Putamen (tissue), 1 donor: ENCODE data around the gene DHFR2.
"Not testable (repeated sequence)": the region's sequence is repeated elsewhere in the genome, so short reads cannot be mapped to it uniquely, and the experiment has no call there.

Experiments
- DNase-seq: peaks from one replicate; pipeline ENCODE4 v3.0.0-alpha.2; 2016; ENCODE audit warnings: low spot score

The DHFR2 gene

GRCh38 chr3:94065122-94065521 is 2.4 kb upstream of the DHFR2 start:
- DNase-seq, result no peak

GRCh38 chr3:94064243-94064860 is 1.6 kb upstream of the DHFR2 start:
- DNase-seq, result no peak

DNA sequence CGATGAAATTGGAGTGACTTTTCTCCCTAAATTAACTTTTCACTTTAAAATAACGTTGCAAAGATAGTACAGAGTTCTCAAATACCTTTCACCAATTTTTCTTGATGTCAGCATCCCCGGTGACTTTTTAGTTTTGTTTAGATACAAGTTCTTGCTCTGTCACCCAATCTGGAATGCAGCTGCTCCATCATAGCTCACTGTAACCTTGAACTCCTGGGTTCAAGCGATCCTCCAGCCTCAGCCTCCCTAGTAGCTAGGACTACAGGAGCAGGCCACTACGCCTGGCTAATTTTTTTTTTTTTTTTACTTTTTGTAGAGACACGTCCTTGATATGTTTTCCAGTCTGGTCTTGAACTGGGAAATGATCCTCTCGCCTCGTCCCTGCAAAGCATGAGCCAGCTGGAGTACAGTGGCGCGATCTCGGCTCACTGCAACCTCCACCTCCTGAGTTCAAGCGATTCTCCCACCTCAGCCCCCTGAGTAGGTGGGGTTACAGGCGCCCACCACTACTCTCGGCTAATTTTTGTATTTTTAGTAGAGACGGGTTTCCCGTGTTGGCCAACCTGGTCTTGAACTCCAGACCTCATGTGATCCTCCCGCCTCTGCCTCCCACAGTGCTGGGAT is 892 bp upstream of the DHFR2 start:
- no peak for DNase-seq

DNA sequence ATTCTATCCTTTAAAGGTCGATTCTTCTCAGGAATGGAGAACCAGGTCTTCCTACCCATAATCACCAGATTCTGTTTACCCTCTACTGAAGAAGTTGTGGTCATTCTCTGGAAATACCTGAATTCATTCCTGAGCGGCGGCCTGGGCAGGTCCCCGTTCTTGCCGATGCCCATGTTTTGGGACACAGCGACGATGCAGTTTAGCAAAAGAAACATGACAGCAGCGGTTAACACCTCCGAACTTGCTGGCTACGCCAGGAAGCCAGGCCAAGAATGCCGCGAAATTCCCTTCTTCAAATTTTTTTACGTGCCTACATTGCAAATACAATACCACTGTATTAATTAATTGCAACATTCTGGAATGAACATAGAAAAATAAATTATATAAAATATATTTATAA is 1.4 kb downstream of the DHFR2 start:
- DNase-seq, result no peak

- DNase-seq, result no peak
Observed at GRCh38 chr3:94050546-94050945, 12.2 kb downstream of the DHFR2 start.

DNA sequence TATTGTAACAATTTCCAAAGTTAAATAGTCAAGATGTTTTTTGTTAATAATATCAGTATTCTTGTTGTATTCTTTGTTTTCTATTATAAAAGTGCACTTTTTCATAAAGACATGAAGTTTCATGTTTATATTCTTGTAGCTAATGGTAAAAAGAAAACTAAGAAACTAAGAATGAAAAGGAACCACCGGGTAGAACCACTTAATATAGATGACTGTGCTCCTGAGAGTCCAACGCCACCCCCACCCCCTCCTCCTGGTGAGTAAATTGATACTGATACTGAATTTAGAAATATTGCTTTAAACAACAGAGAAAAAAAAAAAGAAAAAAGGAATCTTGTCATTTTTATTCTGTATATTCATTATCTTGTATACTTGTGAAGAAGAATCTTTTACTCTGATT is 13.4 kb downstream of the DHFR2 start:
- DNase-seq, result no peak

DNA sequence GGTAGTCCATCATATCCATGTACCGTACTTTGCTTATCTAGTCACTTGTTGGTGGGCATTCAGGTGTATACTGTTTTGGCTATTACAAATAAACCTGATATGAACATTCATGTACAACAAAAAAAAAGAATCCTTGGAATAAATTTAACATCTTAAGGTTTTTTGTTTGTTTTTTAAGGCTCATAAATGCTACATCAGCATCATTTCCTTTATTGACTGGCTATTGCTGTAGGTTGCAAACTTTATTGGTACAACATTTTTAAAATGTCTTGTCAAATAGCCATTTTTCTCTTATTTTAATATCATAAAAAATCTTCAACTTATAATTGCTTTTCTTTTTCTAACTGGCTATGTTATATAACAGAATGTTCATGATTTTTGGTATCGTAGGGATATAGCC is 16.2 kb downstream of the DHFR2 start:
- no peak for DNase-seq

GRCh38 chr3:94044100-94044936 is 18.4 kb downstream of the DHFR2 start:
- not testable (repeated sequence) for DNase-seq

- DNase-seq, result no peak
Observed at GRCh38 chr3:94043285-94043684, 19.4 kb downstream of the DHFR2 start.

DNA sequence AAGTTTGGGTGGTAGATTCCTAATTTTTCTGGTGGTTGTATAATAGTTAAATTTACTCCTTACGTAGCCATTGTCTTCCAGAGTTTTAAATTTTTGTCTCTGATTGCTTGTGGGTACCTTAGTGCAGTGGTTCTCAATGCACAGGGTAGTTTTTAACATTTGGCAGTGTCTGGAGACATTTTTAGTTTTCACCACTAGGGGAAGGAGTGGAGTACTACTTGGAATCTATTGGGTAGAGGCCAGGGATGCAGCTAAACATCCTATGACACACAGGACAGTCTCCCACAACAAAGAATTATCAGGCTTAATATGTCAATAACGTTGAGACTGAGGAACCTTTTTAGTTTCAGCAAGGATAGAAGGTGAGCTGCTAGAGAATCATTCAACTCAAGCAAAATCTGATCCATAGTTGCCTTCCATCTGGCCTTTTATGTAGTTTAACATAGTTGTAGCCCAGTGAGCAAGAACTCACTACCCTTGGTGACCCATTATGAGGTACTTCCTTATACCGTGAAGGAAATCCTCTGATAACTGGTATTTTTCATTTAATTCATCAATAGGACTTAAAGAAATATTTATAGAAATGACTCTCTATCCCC is 25.7 kb downstream of the DHFR2 start:
- peak; percentile 21 for DNase-seq

GRCh38 chr3:94028093-94028837 is 34.5 kb downstream of the DHFR2 start, which contains the start of gene STX19:
TSS of gene STX19 (minus strand) at chr3:94028597. CDS start at chr3:94015269, 13,328 bp downstream.
- no peak for DNase-seq

- no peak for DNase-seq
Observed at GRCh38 chr3:94026623-94027022, 36.1 kb downstream of the DHFR2 start.

GRCh38 chr3:94024385-94024784 is 38.3 kb downstream of the DHFR2 start:
- no peak for DNase-seq

- DNase-seq, result no peak
Observed at GRCh38 chr3:94020293-94020692, 42.4 kb downstream of the DHFR2 start.

DNA sequence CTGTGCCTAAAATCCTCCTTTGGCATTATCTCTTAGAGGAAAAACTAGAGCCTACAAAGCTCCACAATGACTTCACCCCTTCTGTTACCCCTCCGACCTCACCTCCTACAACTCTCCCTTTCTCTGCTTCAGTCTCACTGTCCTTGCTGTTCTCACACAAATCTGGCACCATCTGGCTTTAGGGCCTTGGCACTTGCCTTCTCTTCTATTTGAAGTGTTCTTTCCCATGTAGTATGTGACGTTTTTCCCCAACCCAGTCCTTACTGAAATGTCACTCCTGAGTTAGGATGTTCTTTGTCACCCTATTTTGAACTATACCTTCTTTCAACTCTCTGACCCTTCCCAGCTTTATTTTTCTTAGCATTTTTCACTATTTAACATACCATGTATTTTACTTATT is 43.1 kb downstream of the DHFR2 start:
- no peak for DNase-seq

GRCh38 chr3:94015025-94015424 is 47.7 kb downstream of the DHFR2 start:
- DNase-seq, result no peak

- DNase-seq, result no peak
Observed at GRCh38 chr3:94012185-94012584, 50.5 kb downstream of the DHFR2 start.

- DNase-seq, result no peak
Observed at GRCh38 chr3:94011233-94011711, 51.4 kb downstream of the DHFR2 start.

- no peak for DNase-seq
Observed at GRCh38 chr3:94009608-94010007, 53.1 kb downstream of the DHFR2 start.

- DNase-seq, result no peak
Observed at GRCh38 chr3:94008253-94008652, 54.5 kb downstream of the DHFR2 start.
